ENCODE measurements around the gene WWP2.
A peak's percentile ranks its signal among the peaks of the same experiment; 100 is the strongest.
"Not testable (repeated sequence)": the region's sequence is repeated elsewhere in the genome, so short reads cannot be mapped to it uniquely, and the experiment has no call there.

The WWP2 gene

GRCh38 chr16:69840975-69841374, 78.8 kb downstream of the WWP2 start:
- DNase-seq: no peak
- Mint-ChIP-seq H3K27me3 (no peaks in the 10 kb centered on the region), H3K4me1 (ENCODE audit: low read depth) (no peaks in the 10 kb centered on the region), H3K4me3 (no peak overlapping the region), H3K36me3 (ENCODE audit: low read depth) (peaks cover 63% of the 10 kb centered on the region), H3K27ac (no peak overlapping the region), H3K9me3 (no peaks in the 10 kb centered on the region)

- H3K4me1 Mint-ChIP-seq (ENCODE audit: low read depth): peaks cover 1% of the 10 kb centered on the region
- no peak for DNase-seq
- no peaks in the 10 kb centered on the region for H3K9me3 Mint-ChIP-seq
- no peak overlapping the region for H3K4me3 Mint-ChIP-seq
- H3K27ac Mint-ChIP-seq: no peak overlapping the region
- H3K36me3 Mint-ChIP-seq (ENCODE audit: low read depth): peaks cover 73% of the 10 kb centered on the region
- no peaks in the 10 kb centered on the region for H3K27me3 Mint-ChIP-seq
Measured at GRCh38 chr16:69844441-69844840, 82.3 kb downstream of the WWP2 start.

GRCh38 chr16:69845181-69845580, 83.0 kb downstream of the WWP2 start:
- Mint-ChIP-seq H3K4me1 (ENCODE audit: low read depth) (peaks cover 1% of the 10 kb centered on the region), H3K36me3 (ENCODE audit: low read depth) (peaks cover 67% of the 10 kb centered on the region)

GRCh38 chr16:69847643-69848042, 85.5 kb downstream of the WWP2 start:
- no peak for DNase-seq
- Mint-ChIP-seq H3K9me3 (no peaks in the 10 kb centered on the region), H3K4me1 (ENCODE audit: low read depth) (peaks cover 1% of the 10 kb centered on the region), H3K27me3 (no peaks in the 10 kb centered on the region), H3K27ac (no peak overlapping the region), H3K4me3 (no peak overlapping the region), H3K36me3 (ENCODE audit: low read depth) (peaks cover 56% of the 10 kb centered on the region)

More at GRCh38 chr16:69845181-69845580, 83.0 kb downstream of the WWP2 start:
- no peaks in the 10 kb centered on the region for H3K9me3 Mint-ChIP-seq
- DNase-seq: no peak
- no peaks in the 10 kb centered on the region for H3K27me3 Mint-ChIP-seq
- no peak overlapping the region for H3K4me3 Mint-ChIP-seq
- no peak overlapping the region for H3K27ac Mint-ChIP-seq

- peaks cover 1% of the 10 kb centered on the region for H3K4me1 Mint-ChIP-seq (ENCODE audit: low read depth)
- H3K36me3 Mint-ChIP-seq (ENCODE audit: low read depth): peaks cover 54% of the 10 kb centered on the region
- no peak for DNase-seq
- H3K27ac Mint-ChIP-seq: no peak overlapping the region
- H3K27me3 Mint-ChIP-seq: no peaks in the 10 kb centered on the region
- no peak overlapping the region for H3K4me3 Mint-ChIP-seq
- H3K9me3 Mint-ChIP-seq: no peaks in the 10 kb centered on the region
Measured at GRCh38 chr16:69848637-69849545, 86.8 kb downstream of the WWP2 start.

- H3K27ac Mint-ChIP-seq: no peak overlapping the region
- no peak for DNase-seq
- H3K36me3 Mint-ChIP-seq (ENCODE audit: low read depth): peaks cover 45% of the 10 kb centered on the region
Measured at GRCh38 chr16:69851491-69852240, 89.5 kb downstream of the WWP2 start.

GRCh38 chr16:69852815-69853214, 90.7 kb downstream of the WWP2 start:
- Mint-ChIP-seq H3K4me1 (ENCODE audit: low read depth) (peaks cover 2% of the 10 kb centered on the region), H3K27me3 (no peaks in the 10 kb centered on the region), H3K4me3 (no peak overlapping the region), H3K27ac (peak overlapping the region; percentile 5), H3K36me3 (ENCODE audit: low read depth) (peaks cover 46% of the 10 kb centered on the region), H3K9me3 (no peaks in the 10 kb centered on the region)
- DNase-seq: no peak

More at GRCh38 chr16:69851491-69852240, 89.5 kb downstream of the WWP2 start:
- Mint-ChIP-seq H3K4me1 (ENCODE audit: low read depth) (no peaks in the 10 kb centered on the region), H3K27me3 (no peaks in the 10 kb centered on the region), H3K9me3 (no peaks in the 10 kb centered on the region), H3K4me3 (no peak overlapping the region)

- H3K27ac Mint-ChIP-seq: no peak overlapping the region
- no peaks in the 10 kb centered on the region for H3K27me3 Mint-ChIP-seq
- H3K4me3 Mint-ChIP-seq: no peak overlapping the region
- H3K4me1 Mint-ChIP-seq (ENCODE audit: low read depth): peaks cover 3% of the 10 kb centered on the region
- H3K36me3 Mint-ChIP-seq (ENCODE audit: low read depth): peaks cover 45% of the 10 kb centered on the region
- DNase-seq: no peak
- H3K9me3 Mint-ChIP-seq: no peaks in the 10 kb centered on the region
Measured at GRCh38 chr16:69853481-69853880, 91.3 kb downstream of the WWP2 start.

- H3K4me1 Mint-ChIP-seq (ENCODE audit: low read depth); H3K4me3 Mint-ChIP-seq; H3K9me3 Mint-ChIP-seq; H3K27ac Mint-ChIP-seq; DNase-seq; H3K27me3 Mint-ChIP-seq: not testable (repeated sequence)
- peaks cover 45% of the 10 kb centered on the region for H3K36me3 Mint-ChIP-seq (ENCODE audit: low read depth)
Measured at GRCh38 chr16:69854776-69855175, 92.6 kb downstream of the WWP2 start.

GRCh38 chr16:69855592-69855991, 93.5 kb downstream of the WWP2 start:
- Mint-ChIP-seq H3K36me3 (ENCODE audit: low read depth) (peaks cover 45% of the 10 kb centered on the region), H3K27ac (no peak overlapping the region), H3K4me3 (no peak overlapping the region), H3K4me1 (ENCODE audit: low read depth) (peaks cover 3% of the 10 kb centered on the region), H3K9me3 (no peaks in the 10 kb centered on the region), H3K27me3 (no peaks in the 10 kb centered on the region)
- no peak for DNase-seq

- Mint-ChIP-seq H3K36me3 (ENCODE audit: low read depth) (peaks cover 32% of the 10 kb centered on the region), H3K27ac (peak overlapping the region; percentile 2), H3K27me3 (no peaks in the 10 kb centered on the region), H3K4me1 (ENCODE audit: low read depth) (peaks cover 3% of the 10 kb centered on the region), H3K9me3 (no peaks in the 10 kb centered on the region), H3K4me3 (no peak overlapping the region)
- DNase-seq: no peak
Measured at GRCh38 chr16:69858191-69859104, 96.3 kb downstream of the WWP2 start.

GRCh38 chr16:69859105-69859989, 97.2 kb downstream of the WWP2 start:
- peaks cover 3% of the 10 kb centered on the region for H3K4me1 Mint-ChIP-seq (ENCODE audit: low read depth)
- H3K4me3 Mint-ChIP-seq: no peak overlapping the region
- peak overlapping the region; percentile 2 for H3K27ac Mint-ChIP-seq
- H3K27me3 Mint-ChIP-seq: no peaks in the 10 kb centered on the region
- H3K9me3 Mint-ChIP-seq: no peaks in the 10 kb centered on the region
- DNase-seq: no peak
- peaks cover 27% of the 10 kb centered on the region for H3K36me3 Mint-ChIP-seq (ENCODE audit: low read depth)

All from activated T-cell treated with anti-CD3 and anti-CD28 coated beads, Interleukin-2, amount 50 U/mL, for 24 hours (primary cell).